ENCODE measurements around the gene TAF5L. TPM values are rescaled to one million over a fixed set of nuclear protein-coding genes. Genes with fewer than 3 reads are reported as not detected.

The TAF5L gene
- total and polyA plus RNA-seq, 10 of the 15 experiments (the other 5 are each of a cell fraction or from before 2014, with no cell fraction given), result 1.1 to 26.2 (median 19.1) TPM

DNA sequence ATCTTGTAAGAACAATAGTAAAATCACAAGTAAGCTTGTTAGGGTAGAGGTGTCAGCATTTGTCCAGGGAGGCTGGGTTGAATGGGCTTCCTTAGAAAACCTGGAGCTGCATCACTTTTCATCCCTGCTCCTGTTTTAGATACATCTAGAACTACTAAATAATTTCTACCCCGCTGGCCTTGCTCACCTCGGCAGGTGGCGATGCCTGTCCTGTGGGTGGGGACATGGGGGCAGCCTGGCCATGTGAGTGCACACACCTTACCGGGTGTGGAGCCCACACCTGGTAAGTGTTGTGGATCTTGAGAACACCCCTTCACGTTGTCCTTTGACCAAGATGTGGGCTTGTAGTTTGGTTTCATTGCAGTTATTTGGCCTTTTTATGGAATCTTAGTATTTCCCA lies 29.9 kb upstream of the TAF5L start:
- CTCF ChIA-PET, result interaction anchor here (0.9 kb wide), 1 partner anchor 511 kb away, joined by 6 read pairs; no protein-coding TSS in a partner anchor
- intact Hi-C loops (cut with micrococcal nuclease; ENCODE audit: unreplicated experiment), result no loop called here
- TF ChIP-seq TBL1XR1 (IDR thresholded peaks at IDR 0.05; ENCODE audit: low read depth, low read length), result no peak

DNA sequence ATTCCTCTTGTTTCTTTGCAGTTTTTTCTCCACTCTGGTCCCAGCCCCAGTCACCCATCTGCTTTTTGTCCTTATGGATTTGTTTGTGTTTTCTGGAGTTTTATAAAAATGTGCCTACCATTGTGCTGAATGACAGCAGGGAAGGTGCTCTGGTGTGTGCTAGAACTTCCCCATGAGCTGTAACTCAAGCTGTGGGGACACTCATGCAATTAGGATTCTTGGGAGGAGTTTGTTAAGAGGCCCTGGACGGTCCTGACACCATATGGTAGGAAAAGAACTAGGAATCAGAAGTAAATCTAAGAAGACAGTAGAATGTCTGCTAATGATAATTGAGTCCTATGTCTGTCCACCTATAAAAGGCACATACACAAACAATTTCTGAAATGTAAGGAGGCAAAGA lies 27.5 kb upstream of the TAF5L start:
- Histone ChIP-seq H3K27ac (ENCODE audit: control insufficient read depth, insufficient read depth) (no peak overlapping the region), H3K79me2 (ENCODE audit: control insufficient read depth, insufficient read depth, low read length) (no peaks in the 10 kb centered on the region), H2AFZ (ENCODE audit: control insufficient read depth, low read depth, low read length) (no peak overlapping the region), H4K20me1 (ENCODE audit: control insufficient read depth, insufficient read depth) (no peaks in the 10 kb centered on the region), H3K27me3 (replicated peaks in 1 of 2; ENCODE audit: control insufficient read depth in 2 of 2, insufficient read depth in 2 of 2, low read length in 1 of 2) (no peaks in the 10 kb centered on the region), H3K9me3 (replicated peaks; ENCODE audit: control insufficient read depth, insufficient read depth, low read length) (no peaks in the 10 kb centered on the region), H3K4me3 (no peak overlapping the region), H3K9ac (ENCODE audit: control insufficient read depth, insufficient read depth, low read length) (no peak overlapping the region), H3K36me3 (ENCODE audit: control insufficient read depth in 2 of 2, insufficient read depth in 2 of 2, low read length in 1 of 2) (peaks cover 12 to 37% of the 10 kb centered on the region in 2 experiments), H3K4me1 (ENCODE audit: control insufficient read depth, insufficient read depth, low read length) (no peaks in the 10 kb centered on the region), H3K4me2 (ENCODE audit: control insufficient read depth, insufficient read depth) (no peak overlapping the region)
- WGBS (ENCODE audit: insufficient coverage, insufficient replicate concordance, low lambda C conversion rate, missing lambda C conversion rate), result 100% methylated on average over 1 of the region's 1 CpG
- SMC1A ChIA-PET (ENCODE audit: uncharacterized antibody, unreplicated experiment), result no interaction called here
- POLR2A ChIA-PET, result no interaction called here
- DNase-seq (ENCODE audit: low read depth, low spot score) (no peak), FAIRE-seq (no peak), ATAC-seq (no peak)
- CTCF ChIA-PET, result no interaction called here
- BruUV-seq (replicated peaks), result no TSS peak
- TF ChIP-seq, protein P1, sequence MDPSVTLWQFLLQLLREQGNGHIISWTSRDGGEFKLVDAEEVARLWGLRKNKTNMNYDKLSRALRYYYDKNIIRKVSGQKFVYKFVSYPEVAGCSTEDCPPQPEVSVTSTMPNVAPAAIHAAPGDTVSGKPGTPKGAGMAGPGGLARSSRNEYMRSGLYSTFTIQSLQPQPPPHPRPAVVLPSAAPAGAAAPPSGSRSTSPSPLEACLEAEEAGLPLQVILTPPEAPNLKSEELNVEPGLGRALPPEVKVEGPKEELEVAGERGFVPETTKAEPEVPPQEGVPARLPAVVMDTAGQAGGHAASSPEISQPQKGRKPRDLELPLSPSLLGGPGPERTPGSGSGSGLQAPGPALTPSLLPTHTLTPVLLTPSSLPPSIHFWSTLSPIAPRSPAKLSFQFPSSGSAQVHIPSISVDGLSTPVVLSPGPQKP (IDR thresholded peaks at IDR 0.05; ENCODE audit: low read depth, low read length), result no peak
- TF ChIP-seq SREBF1 (IDR thresholded peaks at IDR 0.05; ENCODE audit: low read length) (no peak), KDM1A (IDR thresholded peaks at IDR 0.05; ENCODE audit: borderline replicate concordance) (no peak), NR2C1 (IDR thresholded peaks at IDR 0.05) (no peak), NFIC (IDR thresholded peaks at IDR 0.05; ENCODE audit: low read depth, low read length) (no peak), TARDBP (IDR thresholded peaks at IDR 0.05; ENCODE audit: borderline replicate concordance) (no peak), FOXK2 (IDR thresholded peaks at IDR 0.05) (no peak), RCOR1 (conservative IDR thresholded peaks at IDR 0.05; ENCODE audit: low read depth, low read length) (no peak), ASH2L (IDR thresholded peaks at IDR 0.05; ENCODE audit: borderline replicate concordance, low read depth) (no peak), BCL3 (IDR thresholded peaks at IDR 0.05; ENCODE audit: borderline replicate concordance, insufficient read depth, low read depth, low read length, poor library complexity, severe bottlenecking) (no peak), EP300 (IDR thresholded peaks at IDR 0.05; ENCODE audit: borderline replicate concordance in 1 of 2, control insufficient read depth in 1 of 2, low read depth in 2 of 2, low read length in 2 of 2) (no peak), MTA2 (IDR thresholded peaks at IDR 0.05; ENCODE audit: low read depth) (no peak), BACH1 (IDR thresholded peaks at IDR 0.05; ENCODE audit: borderline replicate concordance) (no peak), SMARCA5 (IDR thresholded peaks at IDR 0.05) (no peak), KLF5 (IDR thresholded peaks at IDR 0.05; ENCODE audit: partially characterized antibody) (no peak)
- in situ Hi-C loops (cut with MboI) (no loop called here), intact Hi-C loops (cut with micrococcal nuclease; ENCODE audit: unreplicated experiment) (no loop called here)
- RAD21 ChIA-PET (ENCODE audit: unreplicated experiment), result no interaction called here

More for the DNA sequence above, 29.9 kb upstream of the TAF5L start:
- no peaks in the 10 kb centered on the region for H3K27me3 ChIP-seq (replicated peaks in 1 of 2; ENCODE audit: control insufficient read depth in 2 of 2, insufficient read depth in 2 of 2, low read length in 1 of 2)
- in situ Hi-C loops (cut with MboI), result no loop called here
- no peak overlapping the region for H2AFZ ChIP-seq (ENCODE audit: control insufficient read depth, low read depth, low read length)
- no peaks in the 10 kb centered on the region for H3K4me1 ChIP-seq (ENCODE audit: control insufficient read depth, insufficient read depth, low read length)
- ChIA-PET SMC1A (ENCODE audit: uncharacterized antibody, unreplicated experiment) (interaction anchor here (0.9 to 1.2 kb wide), 2 partner anchors 17 to 658 kb away, joined by 3 read pairs; no protein-coding TSS in a partner anchor), RAD21 (ENCODE audit: unreplicated experiment) (interaction anchor here (1.0 kb wide), 1 partner anchor 10 kb away, joined by 3 read pairs; no protein-coding TSS in a partner anchor), POLR2A (no interaction called here)
- no peaks in the 10 kb centered on the region for H4K20me1 ChIP-seq (ENCODE audit: control insufficient read depth, insufficient read depth)
- H3K4me2 ChIP-seq (ENCODE audit: control insufficient read depth, insufficient read depth), result no peak overlapping the region
- H3K27ac ChIP-seq (ENCODE audit: control insufficient read depth, insufficient read depth), result no peak overlapping the region
- H3K79me2 ChIP-seq (ENCODE audit: control insufficient read depth, insufficient read depth, low read length), result no peaks in the 10 kb centered on the region
- WGBS (ENCODE audit: insufficient coverage, insufficient replicate concordance, low lambda C conversion rate, missing lambda C conversion rate), result 83% methylated on average over 5 of the region's 5 CpGs
- H3K4me3 ChIP-seq, result no peak overlapping the region
- no TSS peak for BruUV-seq (replicated peaks)
- H3K36me3 ChIP-seq (ENCODE audit: control insufficient read depth in 2 of 2, insufficient read depth in 2 of 2, low read length in 1 of 2), result peaks cover 9 to 35% of the 10 kb centered on the region in 2 experiments
- no peak overlapping the region for H3K9ac ChIP-seq (ENCODE audit: control insufficient read depth, insufficient read depth, low read length)
- ATAC-seq (no peak), FAIRE-seq (no peak), DNase-seq (ENCODE audit: low read depth, low spot score) (no peak)
- no peaks in the 10 kb centered on the region for H3K9me3 ChIP-seq (replicated peaks; ENCODE audit: control insufficient read depth, insufficient read depth, low read length)

All from GM12878 (cell line).